Pancreas (tissue), 10 donors: ENCODE data around the gene STAT3. TPM values are rescaled to one million over a fixed set of nuclear protein-coding genes. Genes with fewer than 3 reads are reported as not detected.

Experiments
- ATAC-seq, 4 donors: fragments of 200-7000 bp; cut with Tn5 transposase; one replicate each; pipeline versions ENCODE4 v1.8.0 to v1.9.1; 2020; ENCODE audit warnings: mild to moderate bottlenecking in 4 of 4, moderate library complexity in 4 of 4
- DNase-seq, 6 donors: peaks; one replicate each; pipeline ENCODE4 v3.0.0-alpha.2; 2020
- FAIRE-seq: peaks from 2 replicates; lab custom pipeline; 2012; peaks lifted over from hg19 to GRCh38; lab: Jason Lieb, UNC
- H3K27ac ChIP-seq, 4 donors: fragments of 200-600 bp; sonication (generic); 1 replicate in 3 of 4; 2 replicates in 1 of 4; pipeline versions ENCODE4 v1.5.0 to v1.8.0; 2020
- H3K27me3 ChIP-seq, 4 donors: fragments of 200-600 bp; one replicate each; pipeline ENCODE4 v1.8.0; 2021
- H3K36me3 ChIP-seq, 3 donors: fragments of 200-600 bp; sonication (generic) in 1 of 3; one replicate each; pipeline versions ENCODE4 v1.5.0 to v1.8.0; 2020 to 2021
- H3K4me1 ChIP-seq, 3 donors: fragments of 200-600 bp; one replicate each; pipeline ENCODE4 v1.8.0; 2021
- H3K4me3 ChIP-seq, 4 donors: fragments of 200-600 bp; sonication (generic) in 2 of 4; one replicate each; pipeline versions ENCODE4 v1.5.0 to v1.8.0; 2020 to 2021
- H3K9me3 ChIP-seq, 4 donors: fragments of 200-600 bp; one replicate each; pipeline ENCODE4 v1.8.0; 2021
- CTCF ChIP-seq, 4 donors: fragments of 200-600 bp; sonication (generic) in 3 of 4; IDR thresholded peaks; one replicate each; pipeline versions ENCODE4 v1.5.0 to v1.8.0; 2021; ENCODE audit warnings: antibody characterized with exemption in 4 of 4
- WGBS, 2 donors: extraction: QIAGEN DNeasy Blood & Tissue Kit; methylation state at CpG; one replicate each; pipeline ENCODE4 v1.1.7; 2013; 5-methylcytosine and 5-hydroxymethylcytosine counted together
- intact Hi-C, 3 donors: fragments of 100-400 bp; cut with DNase I; formaldehyde crosslinking; loops; one replicate each; pipeline versions ENCODE4 v1.11.1 to v1.14.2; 2022
- polyA plus RNA-seq, 2 donors: library from polyadenylated mRNA; stranded (reverse); fragments of 200-250 nt; gene quantifications; one replicate each; pipeline ENCODE4 v1.2.3, GENCODE V29; 2013
- total RNA-seq, 6 donors: library from RNA; stranded (reverse); fragmentation: NEBNext Ultra II Directional in 4 of 6; extraction: Animal tissue kit (Norgen Biotek cat#: 25700) in 4 of 6; gene quantifications; one replicate each; pipeline versions ENCODE4 v1.2.1 to v1.2.4, GENCODE V29; 2021 to 2023
- donor health status: healthy with polysubstance abuse.
- donor health status: DM: no; HTN: no; CAD: no; lungs with moderate emphysema.
- donor health status: DM: no; HTN: no; CAD: no.
- donor health status: control.
- donor health status: control.
- donor health status: Bipolar disorder and iron deficiency.
- donor health status: DM: yes; HTN: yes; CAD: no.
- donor health status: DM: no; HTN: no; CAD: no.
- donor health status: DM: no; HTN: no; CAD: no.
- donor health status: DM: yes; HTN: yes; CAD: no.

Gene STAT3
- total and polyA plus RNA-seq, 8 donors: 37.9 to 127 (median 70.6) TPM

- FAIRE-seq (no peak), DNase-seq (peak in 1 of 6 donors; percentile 7), ATAC-seq (peak in 1 of 4 donors; percentile 37)
- Histone ChIP-seq H3K4me3 (no peak overlapping the region), H3K9me3 (no peaks in the 10 kb centered on the region), H3K4me1 (peaks cover 0 to 28% (median 0%) of the 10 kb centered on the region in 3 donors), H3K27me3 (no peaks in the 10 kb centered on the region), H3K36me3 (no peaks in the 10 kb centered on the region), H3K27ac (no peak overlapping the region)
- 90 to 92% methylated on average over 9 of the region's 9 CpGs for WGBS, 2 donors
- TF ChIP-seq CTCF (IDR thresholded peaks at IDR 0.05): no peak
- intact Hi-C loops: no loop called here
Observed at GRCh38 chr17:42365136-42365535, 23.1 kb downstream of the STAT3 start.

GRCh38 chr17:42363767-42364585 lies 24.3 kb downstream of the STAT3 start:
- DNase-seq: no peak
- no peak for FAIRE-seq
- no peak for TF ChIP-seq CTCF (IDR thresholded peaks at IDR 0.05)
- H3K4me1 ChIP-seq: peaks cover 0 to 28% (median 0%) of the 10 kb centered on the region in 3 donors
- H3K9me3 ChIP-seq: no peaks in the 10 kb centered on the region
- no peak overlapping the region for H3K4me3 ChIP-seq
- 65 to 74% methylated on average over 7 of the region's 7 CpGs for WGBS, 2 donors
- H3K27me3 ChIP-seq: no peaks in the 10 kb centered on the region
- no peak overlapping the region for H3K27ac ChIP-seq
- H3K36me3 ChIP-seq: no peaks in the 10 kb centered on the region
- intact Hi-C loops: no loop called here
- no peak for ATAC-seq

GRCh38 chr17:42363231-42363630 lies 25.0 kb downstream of the STAT3 start:
- intact Hi-C loops: no loop called here
- Histone ChIP-seq H3K27me3 (no peaks in the 10 kb centered on the region), H3K4me3 (no peak overlapping the region), H3K9me3 (no peaks in the 10 kb centered on the region), H3K36me3 (no peaks in the 10 kb centered on the region), H3K27ac (no peak overlapping the region), H3K4me1 (peaks cover 0 to 31% (median 0%) of the 10 kb centered on the region in 3 donors)
- FAIRE-seq (no peak), DNase-seq (no peak), ATAC-seq (no peak)
- 93 to 100% methylated on average over 1 of the region's 1 CpG for WGBS, 2 donors
- TF ChIP-seq CTCF (IDR thresholded peaks at IDR 0.05): no peak

GRCh38 chr17:42362245-42362961 lies 25.8 kb downstream of the STAT3 start:
- Histone ChIP-seq H3K4me1 (peaks cover 0 to 23% (median 0%) of the 10 kb centered on the region in 3 donors), H3K27me3 (no peaks in the 10 kb centered on the region), H3K9me3 (no peaks in the 10 kb centered on the region), H3K4me3 (no peak overlapping the region), H3K27ac (no peak overlapping the region), H3K36me3 (no peaks in the 10 kb centered on the region)
- no peak for TF ChIP-seq CTCF (IDR thresholded peaks at IDR 0.05)
- DNase-seq: peak in 1 of 6 donors; percentile 39
- no peak for FAIRE-seq
- intact Hi-C loops: no loop called here
- peak in 3 of 4 donors; percentile 12 to 39 (median 20) for ATAC-seq
- 82 to 83% methylated on average over 7 of the region's 7 CpGs for WGBS, 2 donors
